ENCODE data around the gene ACAP2.
"Not testable (repeated sequence)": the region's sequence is repeated elsewhere in the genome, so short reads cannot be mapped to it uniquely, and the experiment has no call there.

The ACAP2 gene

GRCh38 chr3:195291121-195291520 is 151.7 kb downstream of the ACAP2 start:
- Histone ChIP-seq H3K4me3 (ENCODE audit: extremely low read depth, insufficient read depth, low read length, poor library complexity, severe bottlenecking) (no peak overlapping the region), H3K9me3 (ENCODE audit: control insufficient read depth, low read length) (no peaks in the 10 kb centered on the region), H3K36me3 (ENCODE audit: control insufficient read depth, insufficient read depth, low read length) (peaks cover 43% of the 10 kb centered on the region), H3K4me1 (ENCODE audit: control insufficient read depth, insufficient read depth, low read length, poor library complexity, severe bottlenecking) (no peaks in the 10 kb centered on the region), H3K27ac (ENCODE audit: low read depth, low read length, severe bottlenecking) (no peak overlapping the region)
- 100% methylated on average over 1 of the region's 1 CpG; no CpG with 5 or more reads in 1 of the 2 experiments for WGBS, 2 experiments (ENCODE audit: insufficient coverage in 2 of 2)

- peaks cover 46% of the 10 kb centered on the region for H3K36me3 ChIP-seq (ENCODE audit: control insufficient read depth, insufficient read depth, low read length)
- H3K4me1 ChIP-seq (ENCODE audit: control insufficient read depth, insufficient read depth, low read length, poor library complexity, severe bottlenecking); H3K4me3 ChIP-seq (ENCODE audit: extremely low read depth, insufficient read depth, low read length, poor library complexity, severe bottlenecking); H3K9me3 ChIP-seq (ENCODE audit: control insufficient read depth, low read length); H3K27ac ChIP-seq (ENCODE audit: low read depth, low read length, severe bottlenecking): not testable (repeated sequence)
- no CpG with 5 or more reads among the region's 5 CpGs for WGBS, 2 experiments (ENCODE audit: insufficient coverage in 2 of 2)
Observed at GRCh38 chr3:195290643-195291042, 152.2 kb downstream of the ACAP2 start.

GRCh38 chr3:195286115-195286872 is 156.5 kb downstream of the ACAP2 start:
- Histone ChIP-seq H3K36me3 (ENCODE audit: control insufficient read depth, insufficient read depth, low read length) (peaks cover 46% of the 10 kb centered on the region), H3K27ac (ENCODE audit: low read depth, low read length, severe bottlenecking) (no peak overlapping the region), H3K4me3 (ENCODE audit: extremely low read depth, insufficient read depth, low read length, poor library complexity, severe bottlenecking) (no peak overlapping the region), H3K9me3 (ENCODE audit: control insufficient read depth, low read length) (no peaks in the 10 kb centered on the region), H3K4me1 (ENCODE audit: control insufficient read depth, insufficient read depth, low read length, poor library complexity, severe bottlenecking) (no peaks in the 10 kb centered on the region)
- 50 to 63% methylated on average over 2 to 3 of the region's 4 CpGs for WGBS, 2 experiments (ENCODE audit: insufficient coverage in 2 of 2)

GRCh38 chr3:195285372-195285771 is 157.4 kb downstream of the ACAP2 start:
- 100% methylated on average over 1 of the region's 3 CpGs; no CpG with 5 or more reads in 1 of the 2 experiments for WGBS, 2 experiments (ENCODE audit: insufficient coverage in 2 of 2)
- H3K27ac ChIP-seq (ENCODE audit: low read depth, low read length, severe bottlenecking), result no peak overlapping the region
- H3K9me3 ChIP-seq (ENCODE audit: control insufficient read depth, low read length), result no peaks in the 10 kb centered on the region
- H3K4me3 ChIP-seq (ENCODE audit: extremely low read depth, insufficient read depth, low read length, poor library complexity, severe bottlenecking), result no peak overlapping the region
- no peaks in the 10 kb centered on the region for H3K4me1 ChIP-seq (ENCODE audit: control insufficient read depth, insufficient read depth, low read length, poor library complexity, severe bottlenecking)
- peaks cover 45% of the 10 kb centered on the region for H3K36me3 ChIP-seq (ENCODE audit: control insufficient read depth, insufficient read depth, low read length)

- Histone ChIP-seq H3K4me3 (ENCODE audit: extremely low read depth, insufficient read depth, low read length, poor library complexity, severe bottlenecking) (no peak overlapping the region), H3K4me1 (ENCODE audit: control insufficient read depth, insufficient read depth, low read length, poor library complexity, severe bottlenecking) (no peaks in the 10 kb centered on the region), H3K9me3 (ENCODE audit: control insufficient read depth, low read length) (no peaks in the 10 kb centered on the region), H3K36me3 (ENCODE audit: control insufficient read depth, insufficient read depth, low read length) (peaks cover 40% of the 10 kb centered on the region), H3K27ac (ENCODE audit: low read depth, low read length, severe bottlenecking) (no peak overlapping the region)
- WGBS, 2 experiments (ENCODE audit: insufficient coverage in 2 of 2), result no CpG with 5 or more reads among the region's 3 CpGs
Observed at GRCh38 chr3:195284842-195285241, 158.0 kb downstream of the ACAP2 start.

GRCh38 chr3:195282961-195283360 is 159.9 kb downstream of the ACAP2 start:
- H3K9me3 ChIP-seq (ENCODE audit: control insufficient read depth, low read length), result no peaks in the 10 kb centered on the region
- peaks cover 31% of the 10 kb centered on the region for H3K36me3 ChIP-seq (ENCODE audit: control insufficient read depth, insufficient read depth, low read length)
- H3K27ac ChIP-seq (ENCODE audit: low read depth, low read length, severe bottlenecking), result no peak overlapping the region
- 91 to 98% methylated on average over 6 to 7 of the region's 8 CpGs for WGBS, 2 experiments (ENCODE audit: insufficient coverage in 2 of 2)
- no peaks in the 10 kb centered on the region for H3K4me1 ChIP-seq (ENCODE audit: control insufficient read depth, insufficient read depth, low read length, poor library complexity, severe bottlenecking)
- no peak overlapping the region for H3K4me3 ChIP-seq (ENCODE audit: extremely low read depth, insufficient read depth, low read length, poor library complexity, severe bottlenecking)

GRCh38 chr3:195274259-195274966 is 168.4 kb downstream of the ACAP2 start:
- no peaks in the 10 kb centered on the region for H3K9me3 ChIP-seq (ENCODE audit: control insufficient read depth, low read length)
- no peak overlapping the region for H3K4me3 ChIP-seq (ENCODE audit: extremely low read depth, insufficient read depth, low read length, poor library complexity, severe bottlenecking)
- no peak overlapping the region for H3K27ac ChIP-seq (ENCODE audit: low read depth, low read length, severe bottlenecking)
- H3K4me1 ChIP-seq (ENCODE audit: control insufficient read depth, insufficient read depth, low read length, poor library complexity, severe bottlenecking), result peaks cover 6% of the 10 kb centered on the region
- peaks cover 10% of the 10 kb centered on the region for H3K36me3 ChIP-seq (ENCODE audit: control insufficient read depth, insufficient read depth, low read length)
- WGBS, 2 experiments (ENCODE audit: insufficient coverage in 2 of 2), result no CpG with 5 or more reads among the region's 1 CpG

- peak overlapping the region; percentile 65 for H3K4me3 ChIP-seq (ENCODE audit: extremely low read depth, insufficient read depth, low read length, poor library complexity, severe bottlenecking)
- H3K27ac ChIP-seq (ENCODE audit: low read depth, low read length, severe bottlenecking), result peak overlapping the region; percentile 91
- peaks cover 14% of the 10 kb centered on the region for H3K4me1 ChIP-seq (ENCODE audit: control insufficient read depth, insufficient read depth, low read length, poor library complexity, severe bottlenecking)
- H3K9me3 ChIP-seq (ENCODE audit: control insufficient read depth, low read length), result no peaks in the 10 kb centered on the region
- WGBS, 2 experiments (ENCODE audit: insufficient coverage in 2 of 2), result 6% methylated on average over 9 to 12 of the region's 30 CpGs
- peaks cover 16% of the 10 kb centered on the region for H3K36me3 ChIP-seq (ENCODE audit: control insufficient read depth, insufficient read depth, low read length)
Observed at GRCh38 chr3:195271410-195272243, 171.2 kb downstream of the ACAP2 start.

GRCh38 chr3:195270817-195271409 is 171.9 kb downstream of the ACAP2 start, which contains the start of gene XXYLT1:
Gene XXYLT1, minus strand, starts transcription at chr3:195271159. Its CDS starts 101 bp downstream, at chr3:195271058.
- peaks cover 22% of the 10 kb centered on the region for H3K36me3 ChIP-seq (ENCODE audit: control insufficient read depth, insufficient read depth, low read length)
- WGBS, 2 experiments (ENCODE audit: insufficient coverage in 2 of 2), result 0% methylated on average over 59 to 61 of the region's 75 CpGs

More at GRCh38 chr3:195270817-195271409, 171.9 kb downstream of the ACAP2 start, which contains the start of gene XXYLT1:
- H3K9me3 ChIP-seq (ENCODE audit: control insufficient read depth, low read length), result no peaks in the 10 kb centered on the region
- H3K4me3 ChIP-seq (ENCODE audit: extremely low read depth, insufficient read depth, low read length, poor library complexity, severe bottlenecking), result peak within 1 kb of the TSS; percentile 65
- peaks cover 14% of the 10 kb centered on the region for H3K4me1 ChIP-seq (ENCODE audit: control insufficient read depth, insufficient read depth, low read length, poor library complexity, severe bottlenecking)
- peak within 1 kb of the TSS; percentile 91 for H3K27ac ChIP-seq (ENCODE audit: low read depth, low read length, severe bottlenecking)
